ENCODE results near the gene NEK10. TPM values are rescaled to one million over a fixed set of nuclear protein-coding genes. Genes with fewer than 3 reads are reported as not detected.

NEK10 gene
- total and polyA plus RNA-seq, 2 of the 13 experiments (the other 11 are each of a cell fraction or from before 2014, with no cell fraction given) = 2.8 to 14.2 TPM

GRCh38 chr3:27366062-27366591, 3.1 kb downstream of the NEK10 start (continued):
- TF ChIP-seq, protein P1, sequence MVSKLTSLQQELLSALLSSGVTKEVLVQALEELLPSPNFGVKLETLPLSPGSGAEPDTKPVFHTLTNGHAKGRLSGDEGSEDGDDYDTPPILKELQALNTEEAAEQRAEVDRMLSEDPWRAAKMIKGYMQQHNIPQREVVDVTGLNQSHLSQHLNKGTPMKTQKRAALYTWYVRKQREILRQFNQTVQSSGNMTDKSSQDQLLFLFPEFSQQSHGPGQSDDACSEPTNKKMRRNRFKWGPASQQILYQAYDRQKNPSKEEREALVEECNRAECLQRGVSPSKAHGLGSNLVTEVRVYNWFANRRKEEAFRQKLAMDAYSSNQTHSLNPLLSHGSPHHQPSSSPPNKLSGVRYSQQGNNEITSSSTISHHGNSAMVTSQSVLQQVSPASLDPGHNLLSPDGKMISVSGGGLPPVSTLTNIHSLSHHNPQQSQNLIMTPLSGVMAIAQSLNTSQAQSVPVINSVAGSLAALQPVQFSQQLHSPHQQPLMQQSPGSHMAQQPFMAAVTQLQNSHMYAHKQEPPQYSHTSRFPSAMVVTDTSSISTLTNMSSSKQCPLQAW (CRISPR knock-in tag; IDR thresholded peaks at IDR 0.05) = no peak
- no peak for TF ChIP-seq ZNF546 (CRISPR knock-in tag; conservative IDR thresholded peaks at IDR 0.05)
- TF ChIP-seq ZNF720 (CRISPR knock-in tag; IDR thresholded peaks at IDR 0.05) = no peak
- 0 out of 2 replicates have a peak, but pooled peaks have one; percentile 40 for TF ChIP-seq ZNF788 (CRISPR knock-in tag; IDR thresholded peaks at IDR 0.05; ENCODE audit: borderline replicate concordance)
- TF ChIP-seq PRPF4 (IDR thresholded peaks at IDR 0.05; ENCODE audit: low read depth, low read length, poor library complexity, severe bottlenecking) = no peak
- no peak for TF ChIP-seq ZBTB7B (CRISPR knock-in tag; IDR thresholded peaks at IDR 0.05)
- no peak for TF ChIP-seq ZNF180 (CRISPR knock-in tag; IDR thresholded peaks at IDR 0.05; ENCODE audit: borderline replicate concordance, low read depth)
- 0 out of 2 replicates have a peak, but pooled peaks have one; percentile 6 for TF ChIP-seq FOXP1 (IDR thresholded peaks at IDR 0.05)
- TF ChIP-seq FOXP1 (CRISPR knock-in tag; IDR thresholded peaks at IDR 0.05) = peak; percentile 62; the same call in 1 of the 2 replicates
- TF ChIP-seq YY1 (IDR thresholded peaks at IDR 0.05; ENCODE audit: insufficient read depth, insufficient replicate concordance, low read depth, low read length) = no peak
- TF ChIP-seq, protein P2, sequence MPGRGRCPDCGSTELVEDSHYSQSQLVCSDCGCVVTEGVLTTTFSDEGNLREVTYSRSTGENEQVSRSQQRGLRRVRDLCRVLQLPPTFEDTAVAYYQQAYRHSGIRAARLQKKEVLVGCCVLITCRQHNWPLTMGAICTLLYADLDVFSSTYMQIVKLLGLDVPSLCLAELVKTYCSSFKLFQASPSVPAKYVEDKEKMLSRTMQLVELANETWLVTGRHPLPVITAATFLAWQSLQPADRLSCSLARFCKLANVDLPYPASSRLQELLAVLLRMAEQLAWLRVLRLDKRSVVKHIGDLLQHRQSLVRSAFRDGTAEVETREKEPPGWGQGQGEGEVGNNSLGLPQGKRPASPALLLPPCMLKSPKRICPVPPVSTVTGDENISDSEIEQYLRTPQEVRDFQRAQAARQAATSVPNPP (CRISPR knock-in tag; IDR thresholded peaks at IDR 0.05) = no peak
- TF ChIP-seq, protein P3, sequence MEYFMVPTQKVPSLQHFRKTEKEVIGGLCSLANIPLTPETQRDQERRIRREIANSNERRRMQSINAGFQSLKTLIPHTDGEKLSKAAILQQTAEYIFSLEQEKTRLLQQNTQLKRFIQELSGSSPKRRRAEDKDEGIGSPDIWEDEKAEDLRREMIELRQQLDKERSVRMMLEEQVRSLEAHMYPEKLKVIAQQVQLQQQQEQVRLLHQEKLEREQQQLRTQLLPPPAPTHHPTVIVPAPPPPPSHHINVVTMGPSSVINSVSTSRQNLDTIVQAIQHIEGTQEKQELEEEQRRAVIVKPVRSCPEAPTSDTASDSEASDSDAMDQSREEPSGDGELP (IDR thresholded peaks at IDR 0.05; ENCODE audit: borderline replicate concordance, low read depth) = peak; percentile 75; the same call in 1 of the 2 replicates
- no peak for TF ChIP-seq KDM2A (CRISPR knock-in tag; IDR thresholded peaks at IDR 0.05; ENCODE audit: borderline replicate concordance, low read depth)
- TF ChIP-seq ZIK1 (CRISPR knock-in tag; IDR thresholded peaks at IDR 0.05; ENCODE audit: borderline replicate concordance, low read depth) = no peak
- TF ChIP-seq HES4 (CRISPR knock-in tag; IDR thresholded peaks at IDR 0.05; ENCODE audit: borderline replicate concordance) = no peak
- no peak for TF ChIP-seq ZNF296 (CRISPR knock-in tag; conservative IDR thresholded peaks at IDR 0.05)
- TF ChIP-seq DPF2 (CRISPR knock-in tag; IDR thresholded peaks at IDR 0.05; ENCODE audit: borderline replicate concordance, low read depth) = peak; percentile 12; the same call in 1 of the 2 replicates
- peak; percentile 80 for TF ChIP-seq GFI1 (CRISPR knock-in tag; IDR thresholded peaks at IDR 0.05; ENCODE audit: borderline replicate concordance)
- TF ChIP-seq ISL2 (CRISPR knock-in tag; IDR thresholded peaks at IDR 0.05) = peak; percentile 89
- no peak; the same call in 1 of the 2 replicates for TF ChIP-seq HINFP (CRISPR knock-in tag; IDR thresholded peaks at IDR 0.05; ENCODE audit: low read depth)
- no peak for TF ChIP-seq ZBTB3 (CRISPR knock-in tag; IDR thresholded peaks at IDR 0.05; ENCODE audit: borderline replicate concordance, low read depth)
- peak; percentile 98 for TF ChIP-seq PPARG (CRISPR knock-in tag; conservative IDR thresholded peaks at IDR 0.05)
- TF ChIP-seq RXRB (CRISPR knock-in tag; IDR thresholded peaks at IDR 0.05; ENCODE audit: borderline replicate concordance) = peak; percentile 94
- TF ChIP-seq ZNF782 (CRISPR knock-in tag; IDR thresholded peaks at IDR 0.05; ENCODE audit: borderline replicate concordance) = no peak; the same call in 1 of the 2 replicates
- TF ChIP-seq, protein P4, sequence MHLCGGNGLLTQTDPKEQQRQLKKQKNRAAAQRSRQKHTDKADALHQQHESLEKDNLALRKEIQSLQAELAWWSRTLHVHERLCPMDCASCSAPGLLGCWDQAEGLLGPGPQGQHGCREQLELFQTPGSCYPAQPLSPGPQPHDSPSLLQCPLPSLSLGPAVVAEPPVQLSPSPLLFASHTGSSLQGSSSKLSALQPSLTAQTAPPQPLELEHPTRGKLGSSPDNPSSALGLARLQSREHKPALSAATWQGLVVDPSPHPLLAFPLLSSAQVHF (CRISPR knock-in tag; IDR thresholded peaks at IDR 0.05) = no peak

All from HepG2 (cell line).